Stimulated activated naive CD8-positive, alpha-beta T cell treated with anti-CD3 and anti-CD28 coated beads, Interleukin-15, Interleukin-2, amounts not matched to agents 100 U/mL and 50 U/mL, for 24 hours (primary cell): ENCODE results near the gene BCAS3.
"Not testable (repeated sequence)": the region's sequence is repeated elsewhere in the genome, so short reads cannot be mapped to it uniquely, and the experiment has no call there.

Source experiments
- ATAC-seq: fragments of 150-1000 bp; cut with Tn5 transposase; one replicate; pipeline ENCODE4 v1.10.0; 2021
- DNase-seq: peaks from one replicate; pipeline ENCODE4 v3.0.0; 2021

The BCAS3 gene

GRCh38 chr17:60792250-60792898 is 114.7 kb downstream of the BCAS3 start:
- no peak for ATAC-seq
- DNase-seq = no peak

DNA sequence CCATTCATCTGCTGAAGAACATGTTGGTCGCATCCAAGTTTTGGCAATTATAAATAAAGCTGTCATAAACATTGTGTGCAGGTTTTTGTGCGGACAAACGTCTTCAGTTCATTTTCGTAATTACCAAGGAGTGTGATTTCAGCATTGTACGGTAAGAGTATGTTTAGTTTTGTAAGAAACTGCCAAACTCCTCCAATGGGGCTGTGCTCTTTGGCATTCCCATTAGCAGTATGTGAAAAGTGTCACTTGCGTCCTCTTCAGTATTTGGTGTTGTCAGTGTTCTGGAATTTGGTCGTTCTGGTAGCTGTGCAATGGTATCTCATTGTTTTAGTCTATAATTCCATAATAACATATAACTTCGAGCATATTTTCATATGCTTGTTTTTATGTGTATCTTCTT is 120.9 kb downstream of the BCAS3 start:
- ATAC-seq = no peak
- no peak for DNase-seq

GRCh38 chr17:60802377-60802776 is 124.7 kb downstream of the BCAS3 start:
- ATAC-seq (no peak), DNase-seq (no peak)

- no peak for DNase-seq
- no peak for ATAC-seq
Measured at GRCh38 chr17:60803059-60803458, 125.4 kb downstream of the BCAS3 start.

GRCh38 chr17:60804831-60805230 is 127.2 kb downstream of the BCAS3 start:
- DNase-seq = no peak
- no peak for ATAC-seq

DNA sequence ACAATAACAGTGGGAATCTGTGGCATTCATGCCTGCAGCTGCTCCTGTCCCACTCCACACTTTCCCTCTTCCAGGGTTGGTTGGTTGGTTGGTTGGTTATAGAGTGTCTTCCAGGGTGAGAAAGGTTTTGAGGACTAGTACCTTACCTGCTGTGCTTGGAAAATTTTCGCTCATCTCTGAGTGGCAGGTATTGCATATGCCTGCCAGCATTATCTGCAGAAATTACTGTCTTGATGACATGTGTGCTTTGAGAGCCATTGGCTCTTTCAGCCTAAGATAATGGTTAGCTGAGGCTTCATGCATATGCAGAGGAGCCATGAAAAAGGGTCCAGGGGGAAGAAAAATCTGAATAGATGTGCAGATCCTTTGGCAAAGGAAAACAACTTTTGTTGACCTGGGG is 131.8 kb downstream of the BCAS3 start:
- ATAC-seq = no peak
- DNase-seq = no peak

- not testable (repeated sequence) for ATAC-seq, DNase-seq
Measured at GRCh38 chr17:60814941-60815340, 137.3 kb downstream of the BCAS3 start.

DNA sequence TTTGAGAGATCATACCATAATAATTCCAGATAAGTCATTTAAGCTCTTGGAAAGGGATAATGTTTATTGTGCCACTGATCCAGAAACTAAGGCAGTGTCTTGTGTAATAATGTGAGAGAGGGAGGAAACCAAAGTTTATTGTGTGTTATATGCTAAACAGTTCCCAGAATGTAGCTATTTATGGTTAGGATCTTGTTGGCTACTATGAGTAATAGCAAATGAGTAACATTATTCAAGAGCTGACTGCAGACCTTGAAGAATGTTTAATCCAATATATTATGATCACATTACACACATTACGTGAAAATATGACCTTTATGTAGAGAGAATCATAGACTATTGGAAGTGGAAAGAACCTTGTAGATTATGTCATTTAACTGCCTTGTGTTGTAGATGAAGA is 139.5 kb downstream of the BCAS3 start:
- no peak for ATAC-seq
- no peak for DNase-seq

DNA sequence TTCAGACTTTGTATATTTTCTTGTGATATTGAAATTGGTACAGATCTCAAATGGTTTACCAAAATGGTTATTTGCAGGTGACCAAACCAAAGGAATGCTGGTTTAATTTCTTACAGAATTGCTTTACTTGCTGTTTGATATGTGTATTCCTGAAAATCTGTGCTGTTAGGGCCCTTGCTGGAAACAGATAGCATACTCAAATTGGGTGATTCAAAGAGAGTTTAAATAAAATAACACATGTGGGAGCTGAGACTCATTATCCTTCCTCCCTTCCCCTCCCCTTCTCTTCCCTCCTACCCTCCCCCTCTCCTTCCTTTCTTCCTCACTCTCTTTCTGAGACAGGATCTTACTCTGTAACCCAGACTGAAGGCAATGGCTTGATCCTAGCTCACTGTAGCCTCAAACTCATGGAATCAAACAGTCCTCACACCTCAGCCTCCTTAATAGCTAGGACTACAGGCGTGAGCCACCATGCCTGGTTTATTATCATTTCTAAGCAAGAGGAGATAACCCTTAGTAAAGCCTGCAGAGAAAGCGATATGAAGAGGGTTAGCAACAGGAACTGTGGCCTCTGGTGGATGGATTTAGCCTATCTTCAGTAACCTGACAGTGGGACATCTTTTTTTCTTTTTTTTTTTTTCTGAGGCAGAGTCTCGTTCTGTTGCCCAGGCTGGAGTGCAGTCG is 141.9 kb downstream of the BCAS3 start:
- no peak for ATAC-seq
- DNase-seq = no peak

DNA sequence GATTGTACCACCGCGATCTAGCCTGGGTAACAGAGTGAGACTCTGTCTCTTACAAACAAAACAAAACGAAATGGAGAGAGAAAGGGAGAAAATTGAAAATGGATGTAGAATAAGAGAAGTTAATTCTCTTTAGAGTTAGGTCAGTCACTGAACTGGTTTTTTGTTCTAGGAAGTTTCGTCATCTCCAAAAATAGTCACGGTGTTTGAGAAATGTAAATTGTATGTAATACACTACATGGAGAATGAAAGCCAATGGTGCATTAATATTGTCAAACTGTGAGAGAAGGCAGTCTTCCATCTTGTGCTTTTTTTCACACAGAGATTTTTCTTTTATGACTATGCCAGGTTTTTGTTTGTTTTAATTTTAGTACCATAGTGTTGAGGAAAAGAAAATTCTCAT is 145.9 kb downstream of the BCAS3 start:
- ATAC-seq = no peak
- DNase-seq = no peak

- ATAC-seq = no peak
Measured at GRCh38 chr17:60825351-60825750, 147.7 kb downstream of the BCAS3 start.

DNA sequence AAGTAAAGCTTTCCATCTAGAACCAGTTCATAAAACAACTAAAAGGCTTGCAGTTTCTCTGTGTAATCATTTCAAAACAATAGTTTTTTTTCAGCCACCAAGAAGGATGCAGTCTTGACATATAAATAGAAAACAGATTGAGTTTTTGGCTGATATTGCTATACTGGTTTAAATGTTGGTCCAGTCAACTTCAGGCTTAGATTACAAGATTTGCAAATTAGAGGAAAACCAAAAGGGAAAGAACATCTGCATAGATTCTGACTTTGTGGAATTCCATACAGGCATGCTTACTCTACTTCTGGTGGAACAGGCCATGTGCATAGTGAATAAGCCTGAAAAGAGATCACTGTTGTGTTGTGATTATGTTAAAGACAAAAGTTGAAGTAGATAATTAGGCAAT is 150.3 kb downstream of the BCAS3 start:
- no peak for DNase-seq
- no peak for ATAC-seq

More at GRCh38 chr17:60825351-60825750, 147.7 kb downstream of the BCAS3 start:
- no peak for DNase-seq

- DNase-seq (no peak), ATAC-seq (no peak)
Measured at GRCh38 chr17:60832151-60832585, 154.5 kb downstream of the BCAS3 start.

- no peak for DNase-seq
Measured at GRCh38 chr17:60832631-60833030, 155.0 kb downstream of the BCAS3 start.

GRCh38 chr17:60840456-60840855 is 162.8 kb downstream of the BCAS3 start:
- DNase-seq = no peak
- no peak for ATAC-seq

More at GRCh38 chr17:60832631-60833030, 155.0 kb downstream of the BCAS3 start:
- no peak for ATAC-seq

DNA sequence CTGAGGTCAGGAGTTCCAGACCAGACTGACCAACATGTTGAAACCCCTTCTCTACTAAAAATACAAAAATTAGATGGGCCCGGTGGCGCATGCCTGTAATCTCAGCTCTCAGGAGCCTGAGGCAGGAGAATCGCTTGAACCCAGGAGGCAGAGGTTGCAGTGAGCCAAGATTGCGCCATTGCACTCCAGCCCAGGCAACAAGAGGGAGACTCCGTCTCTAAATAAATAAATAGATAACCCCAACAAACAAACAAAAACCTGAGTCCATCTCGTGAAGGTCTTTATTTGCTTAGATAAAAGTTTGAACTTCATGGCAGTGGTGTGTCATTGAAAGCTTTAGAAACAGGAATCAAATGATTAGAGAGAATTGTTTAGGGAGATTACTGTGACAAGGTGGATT is 167.4 kb downstream of the BCAS3 start:
- no peak for ATAC-seq
- no peak for DNase-seq

GRCh38 chr17:60846175-60846574 is 168.5 kb downstream of the BCAS3 start:
- ATAC-seq = no peak
- no peak for DNase-seq

- DNase-seq (no peak), ATAC-seq (no peak)
Measured at GRCh38 chr17:60851181-60851580, 173.5 kb downstream of the BCAS3 start.

GRCh38 chr17:60857556-60858080 is 180.0 kb downstream of the BCAS3 start:
- ATAC-seq = no peak
- DNase-seq = no peak

DNA sequence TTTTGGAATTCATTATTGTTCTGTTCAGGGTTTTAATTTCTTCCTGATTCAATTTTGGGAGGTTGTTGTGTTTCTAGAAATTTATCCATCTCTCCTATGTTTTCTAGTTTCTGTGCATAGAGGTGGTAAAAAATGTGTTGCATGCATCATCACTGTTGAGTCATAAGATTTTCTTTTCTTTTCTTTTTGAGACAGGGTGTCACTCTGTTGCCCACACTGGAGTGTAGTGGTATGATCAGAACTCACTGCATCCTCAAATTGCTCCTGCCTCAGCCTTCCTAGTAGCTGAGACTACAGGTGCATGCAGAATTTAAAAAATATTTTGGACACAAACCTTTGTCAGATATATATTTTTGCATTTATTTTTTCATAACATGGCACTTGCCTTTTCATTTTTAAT is 184.8 kb downstream of the BCAS3 start:
- DNase-seq = no peak
- no peak for ATAC-seq

GRCh38 chr17:60863892-60864707 is 186.4 kb downstream of the BCAS3 start:
- DNase-seq = no peak
- ATAC-seq = no peak

DNA sequence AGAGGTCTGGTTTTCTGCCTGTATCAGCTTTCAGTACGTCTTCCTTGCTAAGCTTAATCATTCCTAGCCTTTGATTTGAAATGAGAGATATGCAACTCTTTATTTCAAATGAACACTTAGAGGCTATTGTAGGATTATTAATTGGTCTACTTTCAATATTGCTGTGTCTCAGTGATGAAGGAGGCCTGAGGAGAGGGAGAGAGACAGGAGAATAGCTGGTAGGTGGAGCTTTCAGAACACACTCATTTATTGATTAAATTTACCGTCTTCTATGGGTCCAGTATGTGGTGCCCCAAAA is 187.0 kb downstream of the BCAS3 start:
- DNase-seq (no peak), ATAC-seq (peak; percentile 28)

DNA sequence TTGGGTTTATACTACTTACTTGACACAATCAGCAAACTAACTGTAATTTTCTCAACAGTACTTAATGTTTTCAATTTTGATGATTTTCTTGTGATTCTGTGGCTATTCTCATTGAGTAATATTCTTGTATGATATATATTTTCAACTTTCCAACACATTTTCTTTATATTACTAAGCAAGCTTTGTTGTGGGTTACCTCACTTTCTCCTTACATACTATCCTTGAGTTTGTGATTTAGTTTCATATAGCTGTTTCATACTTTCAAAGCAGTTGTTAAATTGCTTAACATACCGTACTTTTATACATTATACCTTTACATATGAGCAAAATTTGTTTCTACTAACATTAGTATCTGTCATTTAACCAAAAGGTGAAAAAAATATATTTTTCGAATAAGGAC is 197.1 kb downstream of the BCAS3 start:
- no peak for DNase-seq
- no peak for ATAC-seq
